Activated CD8-positive, alpha-beta T cell treated with anti-CD3 and anti-CD28 coated beads for 36 hours (primary cell): Measurements from ENCODE around the gene SYT13. TPM values are rescaled to one million over a fixed set of nuclear protein-coding genes. Genes with fewer than 3 reads are reported as not detected.

ENCODE experiments used
- ATAC-seq: fragments of 200-7000 bp; cut with Tn5 transposase; one replicate; pipeline ENCODE4 v1.10.0; 2021; ENCODE audit warnings: mild to moderate bottlenecking, moderate library complexity
- CTCF ChIA-PET: fragments of 350-600 bp; sonication (Branson Sonifier 250); formaldehyde crosslinking; loops from one replicate; lab custom pipeline; 2021; ENCODE audit warnings: antibody characterized with exemption; lab: Charles Lee
- POLR2A ChIA-PET: fragments of 350-600 bp; sonication (Branson Sonifier 250); formaldehyde crosslinking; loops from one replicate; lab custom pipeline; 2021; ENCODE audit warnings: antibody characterized with exemption; lab: Charles Lee
- DNase-seq: peaks from one replicate; pipeline ENCODE4 v3.0.0-alpha.2; 2020
- H3K27ac Mint-ChIP-seq: one replicate; pipeline ENCODE4 v1.8.0; 2021; ENCODE audit warnings: mild to moderate bottlenecking, mixed read lengths
- H3K27me3 Mint-ChIP-seq: one replicate; pipeline ENCODE4 v1.8.0; 2021; ENCODE audit warnings: mixed read lengths
- H3K36me3 Mint-ChIP-seq: one replicate; pipeline ENCODE4 v1.8.0; 2021; ENCODE audit warnings: low read depth, mixed read lengths
- H3K4me1 Mint-ChIP-seq: one replicate; pipeline ENCODE4 v1.8.0; 2021; ENCODE audit warnings: low read depth, mixed read lengths
- H3K4me3 Mint-ChIP-seq: one replicate; pipeline ENCODE4 v1.8.0; 2021; ENCODE audit warnings: mild to moderate bottlenecking, moderate library complexity, mixed read lengths
- H3K9me3 Mint-ChIP-seq: one replicate; pipeline ENCODE4 v1.8.0; 2021; ENCODE audit warnings: mixed read lengths
- intact Hi-C: fragments of 100-400 bp; cut with micrococcal nuclease; formaldehyde crosslinking; loops from one replicate; pipeline ENCODE4 v1.10.0; 2022
- total RNA-seq, 2 experiments: library from RNA; stranded (reverse); gene quantifications; one replicate each; pipeline ENCODE4 v1.2.3, GENCODE V29; 2021
- TF ChIP-seq, protein P1 (sequence below): fragments of 200-600 bp; IDR thresholded peaks from one replicate; pipeline ENCODE4 v1.8.0; 2022; ENCODE audit warnings: antibody characterized with exemption, mild to moderate bottlenecking

Gene SYT13
- total RNA-seq, 2 experiments from 2014 or later = not detected

DNA sequence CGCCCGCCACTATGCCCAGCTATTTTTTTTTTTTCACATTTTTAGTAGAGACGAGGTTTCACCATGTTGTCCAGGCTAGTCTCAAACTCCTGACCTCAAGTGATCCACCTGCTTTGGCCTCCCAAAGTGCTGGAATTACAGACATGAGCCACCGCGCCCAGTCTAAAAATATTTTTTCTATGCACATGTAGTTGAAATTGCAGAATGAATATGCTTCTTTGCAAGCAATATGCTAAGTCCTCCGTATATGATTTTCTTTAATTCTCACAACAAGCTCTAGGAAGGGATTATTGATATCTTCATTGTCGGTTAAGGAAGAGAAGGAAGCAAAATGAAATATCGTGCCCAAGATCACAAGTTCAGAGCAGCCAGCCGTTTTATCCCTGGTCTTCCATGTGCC is 30.1 kb upstream of the SYT13 start:
- TF ChIP-seq, protein P1, sequence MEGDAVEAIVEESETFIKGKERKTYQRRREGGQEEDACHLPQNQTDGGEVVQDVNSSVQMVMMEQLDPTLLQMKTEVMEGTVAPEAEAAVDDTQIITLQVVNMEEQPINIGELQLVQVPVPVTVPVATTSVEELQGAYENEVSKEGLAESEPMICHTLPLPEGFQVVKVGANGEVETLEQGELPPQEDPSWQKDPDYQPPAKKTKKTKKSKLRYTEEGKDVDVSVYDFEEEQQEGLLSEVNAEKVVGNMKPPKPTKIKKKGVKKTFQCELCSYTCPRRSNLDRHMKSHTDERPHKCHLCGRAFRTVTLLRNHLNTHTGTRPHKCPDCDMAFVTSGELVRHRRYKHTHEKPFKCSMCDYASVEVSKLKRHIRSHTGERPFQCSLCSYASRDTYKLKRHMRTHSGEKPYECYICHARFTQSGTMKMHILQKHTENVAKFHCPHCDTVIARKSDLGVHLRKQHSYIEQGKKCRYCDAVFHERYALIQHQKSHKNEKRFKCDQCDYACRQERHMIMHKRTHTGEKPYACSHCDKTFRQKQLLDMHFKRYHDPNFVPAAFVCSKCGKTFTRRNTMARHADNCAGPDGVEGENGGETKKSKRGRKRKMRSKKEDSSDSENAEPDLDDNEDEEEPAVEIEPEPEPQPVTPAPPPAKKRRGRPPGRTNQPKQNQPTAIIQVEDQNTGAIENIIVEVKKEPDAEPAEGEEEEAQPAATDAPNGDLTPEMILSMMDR = no peak
- no peak for DNase-seq
- no peak for ATAC-seq
- CTCF ChIA-PET = interaction anchor here (1.3 kb wide), 1 partner anchor 206 kb away, joined by 4 read pairs; no protein-coding TSS in a partner anchor
- POLR2A ChIA-PET = no interaction called here
- Mint-ChIP-seq H3K27me3 (peaks cover 9% of the 10 kb centered on the region), H3K27ac (no peak overlapping the region), H3K4me1 (no peaks in the 10 kb centered on the region), H3K9me3 (no peaks in the 10 kb centered on the region), H3K36me3 (no peaks in the 10 kb centered on the region), H3K4me3 (no peak overlapping the region)
- intact Hi-C loops = no loop called here

DNA sequence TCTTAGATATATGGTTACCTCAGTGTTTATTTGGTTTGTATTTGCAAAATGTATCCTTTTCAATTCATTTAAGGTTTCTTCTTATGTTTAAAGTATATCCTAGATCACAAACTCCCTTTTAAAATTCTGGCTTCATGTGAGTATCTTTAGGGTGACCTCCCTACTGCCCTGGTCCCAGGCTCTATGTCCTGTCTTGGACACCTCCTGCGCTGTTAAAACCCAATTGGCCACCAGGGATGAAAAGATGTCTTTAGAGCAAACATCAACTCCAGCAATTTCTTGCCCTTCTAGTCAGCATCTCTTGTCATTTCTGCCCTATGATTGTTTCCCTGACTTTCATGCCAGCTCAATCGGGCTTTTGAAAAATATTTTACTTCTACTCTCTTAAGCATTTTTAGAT is 28.8 kb upstream of the SYT13 start:
- POLR2A ChIA-PET = no interaction called here
- no peak overlapping the region for H3K27ac Mint-ChIP-seq
- intact Hi-C loops = no loop called here
- CTCF ChIA-PET = no interaction called here
- DNase-seq (no peak), ATAC-seq (no peak)
- no peaks in the 10 kb centered on the region for H3K9me3 Mint-ChIP-seq
- no peak overlapping the region for H3K4me3 Mint-ChIP-seq
- TF ChIP-seq, protein P1 = no peak
- H3K4me1 Mint-ChIP-seq = no peaks in the 10 kb centered on the region
- peaks cover 9% of the 10 kb centered on the region for H3K27me3 Mint-ChIP-seq
- no peaks in the 10 kb centered on the region for H3K36me3 Mint-ChIP-seq

DNA sequence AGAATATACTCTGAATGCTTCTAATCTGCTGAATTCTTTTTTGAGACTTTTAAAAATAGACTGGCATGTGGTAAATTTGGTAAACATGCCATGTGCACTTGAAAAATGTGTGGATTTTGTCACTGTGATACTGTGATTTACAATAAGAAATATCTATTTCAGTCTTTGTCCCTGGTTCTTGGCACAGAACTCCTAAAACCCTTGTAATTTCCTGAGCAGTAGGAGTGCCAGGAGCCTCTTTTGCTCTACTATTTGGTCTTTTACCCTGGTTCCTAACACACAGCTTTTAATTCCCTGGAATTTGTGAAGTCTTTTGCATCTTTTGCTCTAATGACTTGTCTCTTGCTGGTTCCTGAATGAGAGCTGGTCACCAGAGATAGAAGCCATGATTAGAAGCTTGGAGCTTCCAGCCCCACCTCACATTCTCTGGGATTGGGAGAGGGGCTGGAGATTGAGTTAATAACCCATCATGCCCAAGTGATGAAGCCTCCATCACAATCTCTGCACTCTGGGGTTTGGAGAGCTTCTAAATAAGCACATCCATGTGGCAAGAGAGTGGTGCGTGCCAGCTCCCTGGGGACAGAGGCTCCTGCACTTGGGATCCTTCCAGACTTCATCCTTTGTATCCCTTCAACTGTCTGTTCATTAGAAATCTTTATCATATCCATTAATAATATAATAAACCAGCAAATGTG is 27.2 kb upstream of the SYT13 start:
- POLR2A ChIA-PET = no interaction called here
- Mint-ChIP-seq H3K27ac (no peak overlapping the region), H3K4me1 (no peaks in the 10 kb centered on the region), H3K36me3 (no peaks in the 10 kb centered on the region), H3K27me3 (peaks cover 6% of the 10 kb centered on the region), H3K9me3 (no peaks in the 10 kb centered on the region), H3K4me3 (no peak overlapping the region)
- DNase-seq (no peak), ATAC-seq (no peak)
- CTCF ChIA-PET = no interaction called here
- TF ChIP-seq, protein P1 = no peak
- intact Hi-C loops = no loop called here

- Mint-ChIP-seq H3K27me3 (no peaks in the 10 kb centered on the region), H3K4me1 (no peaks in the 10 kb centered on the region), H3K27ac (no peak overlapping the region), H3K4me3 (no peak overlapping the region), H3K9me3 (no peaks in the 10 kb centered on the region), H3K36me3 (no peaks in the 10 kb centered on the region)
- CTCF ChIA-PET = interaction anchor here (1.1 to 2.9 kb wide), 6 partner anchors 12 to 201 kb away, joined by 3 to 10 read pairs (median 3); no protein-coding TSS in a partner anchor
- ATAC-seq (no peak), DNase-seq (no peak)
- intact Hi-C loops = no loop called here
- TF ChIP-seq, protein P1 = no peak
- POLR2A ChIA-PET = no interaction called here
Observed at GRCh38 chr11:45305874-45306623, 19.9 kb upstream of the SYT13 start.

GRCh38 chr11:45304992-45305335 is 18.8 kb upstream of the SYT13 start:
- H3K36me3 Mint-ChIP-seq = no peaks in the 10 kb centered on the region
- intact Hi-C loops = no loop called here
- CTCF ChIA-PET = interaction anchor here (1.2 kb wide), 2 partner anchors 16 to 195 kb away, joined by 3 read pairs; no protein-coding TSS in a partner anchor

More at GRCh38 chr11:45304992-45305335, 18.8 kb upstream of the SYT13 start:
- Mint-ChIP-seq H3K9me3 (no peaks in the 10 kb centered on the region), H3K4me1 (no peaks in the 10 kb centered on the region), H3K27me3 (no peaks in the 10 kb centered on the region), H3K4me3 (no peak overlapping the region), H3K27ac (no peak overlapping the region)
- TF ChIP-seq, protein P1 = no peak
- POLR2A ChIA-PET = no interaction called here
- DNase-seq = no peak
- ATAC-seq = no peak
